ENCODE data around the gene MUCL3. TPM values are rescaled to one million over a fixed set of nuclear protein-coding genes. Genes with fewer than 3 reads are reported as not detected.
A peak's percentile ranks its signal among the peaks of the same experiment; 100 is the strongest.
"Not testable (repeated sequence)": the region's sequence is repeated elsewhere in the genome, so short reads cannot be mapped to it uniquely, and the experiment has no call there.

MUCL3 gene
- polyA plus RNA-seq (2013, experiment 1 of 2; ENCODE audit: insufficient read length) = not detected
- not detected for polyA plus RNA-seq (2013, experiment 2 of 2; ENCODE audit: insufficient read length)

GRCh38 chr6:30940361-30940986, at the start of gene MUCL3:
TSS of gene MUCL3 (plus strand) at chr6:30940973. CDS start at chr6:30941000, 27 bp downstream.
- no peak for DNase-seq

- DNase-seq = no peak
Measured at GRCh38 chr6:30891450-30891723, 49.4 kb upstream of the MUCL3 start.

GRCh38 chr6:30891816-30892538, 48.8 kb upstream of the MUCL3 start:
- DNase-seq = no peak

- DNase-seq = no peak
Measured at GRCh38 chr6:30893001-30893591, 47.7 kb upstream of the MUCL3 start.

- DNase-seq = no peak
Measured at GRCh38 chr6:30893666-30894065, 47.1 kb upstream of the MUCL3 start.

- DNase-seq = no peak
Measured at GRCh38 chr6:30894381-30894780, 46.4 kb upstream of the MUCL3 start.

GRCh38 chr6:30894935-30895334, 45.8 kb upstream of the MUCL3 start:
- no peak for DNase-seq

GRCh38 chr6:30895343-30895742, 45.4 kb upstream of the MUCL3 start:
- DNase-seq = no peak

GRCh38 chr6:30896541-30896940, 44.2 kb upstream of the MUCL3 start:
- DNase-seq = no peak

- DNase-seq = no peak
Measured at GRCh38 chr6:30897882-30898281, 42.9 kb upstream of the MUCL3 start.

- no peak for DNase-seq
Measured at GRCh38 chr6:30898750-30899360, 41.9 kb upstream of the MUCL3 start.

- DNase-seq = no peak
Measured at GRCh38 chr6:30900863-30901417, 39.8 kb upstream of the MUCL3 start.

- no peak for DNase-seq
Measured at GRCh38 chr6:30901436-30901835, 39.3 kb upstream of the MUCL3 start.

GRCh38 chr6:30902196-30902595, 38.6 kb upstream of the MUCL3 start:
- not testable (repeated sequence) for DNase-seq

- no peak for DNase-seq
Measured at GRCh38 chr6:30902709-30903108, 38.1 kb upstream of the MUCL3 start.

GRCh38 chr6:30903236-30903635, 37.5 kb upstream of the MUCL3 start:
- DNase-seq = no peak

- DNase-seq = not testable (repeated sequence)
Measured at GRCh38 chr6:30907290-30907757, 33.4 kb upstream of the MUCL3 start.

- peak; percentile 99 for DNase-seq
Measured at GRCh38 chr6:30907758-30908591, 32.8 kb upstream of the MUCL3 start, which contains the start of gene GTF2H4. TSS of gene GTF2H4 (plus strand) at chr6:30908207.

- no peak for DNase-seq
Measured at GRCh38 chr6:30908700-30909099, 32.1 kb upstream of the MUCL3 start.

- not testable (repeated sequence) for DNase-seq
Measured at GRCh38 chr6:30910473-30910872, 30.3 kb upstream of the MUCL3 start.

- no peak for DNase-seq
Measured at GRCh38 chr6:30912746-30913520, 27.8 kb upstream of the MUCL3 start.

Data from fibroblast of skin of abdomen (primary cell).